ENCODE data around the gene BTG2. TPM values are rescaled to one million over a fixed set of nuclear protein-coding genes. Genes with fewer than 3 reads are reported as not detected.
"Not testable (repeated sequence)": the region's sequence is repeated elsewhere in the genome, so short reads cannot be mapped to it uniquely, and the experiment has no call there.

Gene BTG2
- total RNA-seq, 1 donor from 2014 or later = 5.3 TPM

DNA sequence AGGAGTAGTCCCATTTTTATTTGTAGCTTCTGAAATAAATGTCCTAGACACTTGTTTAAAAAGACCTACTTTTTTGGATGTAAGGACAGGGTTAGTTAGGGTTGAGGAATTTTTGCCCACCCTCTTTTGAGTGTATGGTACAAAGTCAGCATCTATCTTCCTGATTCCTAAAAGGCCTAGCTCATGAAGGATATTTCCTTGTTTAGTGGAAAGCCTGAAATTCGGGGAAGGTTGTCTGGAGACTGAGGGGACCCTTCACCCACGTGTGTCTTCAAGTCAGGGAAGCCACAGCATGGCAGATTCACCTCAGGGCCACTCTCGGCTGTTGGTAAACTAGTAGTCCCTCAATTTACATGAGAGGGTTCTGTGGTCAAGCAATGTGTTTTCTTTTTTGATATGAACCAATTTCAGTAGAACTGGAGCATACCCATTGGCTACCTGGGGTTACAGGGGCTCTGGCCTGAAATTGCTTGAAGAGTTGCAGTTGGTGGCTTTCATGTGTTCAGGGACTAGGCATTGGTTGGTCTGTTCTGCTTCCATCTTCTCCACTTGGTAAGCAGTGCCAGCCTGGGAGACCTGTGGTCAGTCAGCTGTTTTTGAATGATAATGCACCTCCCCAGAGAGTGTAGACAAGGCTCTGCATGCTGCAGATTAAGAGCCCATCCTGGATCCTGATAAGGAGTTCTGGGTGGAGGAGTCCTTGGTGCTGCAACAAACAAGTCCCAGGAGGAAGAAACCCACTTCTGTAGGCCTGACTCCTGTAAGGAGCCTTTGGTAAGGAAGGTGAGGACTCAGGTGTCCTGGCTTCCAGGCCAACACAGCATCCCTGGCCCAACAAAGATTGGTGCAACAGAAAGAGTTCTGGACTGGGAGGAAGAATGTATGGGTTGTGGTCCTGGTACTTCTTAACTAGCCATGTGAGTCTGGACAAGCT, 6.3 kb downstream of the BTG2 start:
- DNase-seq (ENCODE audit: low spot score in 2 of 2) = no peak
- FAIRE-seq = no peak

DNA sequence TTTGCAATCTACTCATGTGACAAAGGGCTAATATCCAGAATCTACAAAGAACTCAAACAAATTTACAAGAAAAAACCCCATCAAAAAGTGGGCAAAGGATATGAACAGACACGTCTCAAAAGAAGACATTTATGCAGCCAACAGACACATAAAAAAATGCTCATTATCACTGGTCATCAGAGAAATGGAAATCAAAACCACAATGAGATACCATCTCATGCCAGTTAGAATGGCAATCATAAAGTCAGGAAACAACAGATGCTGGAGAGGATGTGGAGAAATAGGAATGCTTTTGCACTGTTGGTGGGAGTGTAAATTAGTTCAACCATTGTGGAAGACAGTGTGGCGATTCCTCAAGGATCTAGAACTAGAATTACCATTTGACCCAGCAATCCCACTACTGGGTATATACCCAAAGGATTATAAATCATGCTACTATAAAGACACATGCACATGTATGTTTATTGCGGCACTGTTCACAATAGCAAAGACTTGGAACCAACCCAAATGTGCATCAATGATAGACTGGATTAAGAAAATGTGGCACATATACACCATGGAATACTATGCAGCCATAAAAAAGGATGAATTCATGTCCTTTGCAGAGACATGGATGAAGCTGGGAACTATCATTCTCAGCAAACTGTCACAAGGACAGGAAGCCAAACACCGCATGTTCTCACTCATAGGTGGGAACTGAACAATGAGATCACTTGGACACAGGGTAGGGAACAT, 8.9 kb downstream of the BTG2 start:
- DNase-seq (ENCODE audit: low spot score in 2 of 2); FAIRE-seq: not testable (repeated sequence)

DNA sequence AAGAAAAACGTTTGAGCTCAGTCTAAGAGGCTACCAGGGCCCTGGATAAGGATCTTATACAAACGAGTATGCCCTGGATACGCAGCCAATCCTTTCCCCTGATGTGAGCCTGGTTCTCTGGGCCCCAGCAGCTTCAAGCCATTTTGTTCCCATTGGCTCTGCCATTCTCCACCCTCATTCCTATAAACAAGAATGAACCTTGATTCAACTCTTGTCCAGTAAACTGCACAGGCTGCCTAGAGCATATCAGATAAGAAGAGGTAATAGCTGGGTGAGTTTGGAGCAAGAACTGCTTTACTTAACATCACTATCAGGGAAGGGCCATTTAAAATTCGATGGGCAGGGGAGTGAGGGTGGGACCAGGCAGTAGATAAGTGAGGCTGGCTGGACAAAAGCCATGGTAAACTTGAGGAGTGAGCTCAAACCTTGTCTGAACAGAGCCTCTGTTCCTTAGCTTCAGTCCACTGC, 11.3 kb downstream of the BTG2 start:
- no peak for DNase-seq (ENCODE audit: low spot score in 2 of 2)
- FAIRE-seq = no peak

DNA sequence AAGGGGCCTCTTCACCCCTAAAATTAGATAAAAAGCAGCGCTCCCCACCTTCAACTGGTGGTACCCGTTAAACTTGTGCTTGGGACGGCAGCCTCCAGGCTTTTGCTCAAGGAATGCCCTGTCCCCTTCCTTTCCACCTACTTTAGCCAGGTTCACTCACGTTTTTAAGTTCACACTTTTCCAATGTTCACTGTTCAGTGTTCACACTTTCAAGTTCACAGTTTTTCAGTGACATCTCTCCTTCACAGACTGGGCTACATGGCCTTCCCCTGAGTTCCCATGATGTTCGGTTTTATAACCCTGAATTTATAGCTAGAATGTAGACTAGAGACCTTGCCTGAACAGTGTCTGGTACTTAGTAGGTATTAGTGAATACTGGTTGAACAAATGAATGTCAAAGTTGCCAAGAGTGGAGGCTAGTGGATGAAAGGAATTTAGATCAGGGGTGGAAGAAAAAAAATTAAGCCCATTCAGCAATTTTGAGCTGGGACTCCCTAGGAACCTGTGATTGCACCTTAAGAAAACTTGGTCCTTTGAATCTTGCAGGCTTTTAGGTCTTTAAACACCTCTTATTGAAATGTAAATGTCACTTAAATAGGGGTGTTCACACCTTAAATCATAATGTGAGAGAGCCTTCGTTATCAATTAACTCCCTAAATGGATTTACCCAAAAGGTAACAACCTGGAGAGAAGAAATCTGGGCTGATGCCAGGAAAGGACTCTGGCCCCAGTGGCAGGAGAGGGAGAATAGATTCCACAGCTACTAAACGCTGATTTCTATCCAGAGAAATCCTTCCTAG, 12.3 kb downstream of the BTG2 start:
- no peak for DNase-seq (ENCODE audit: low spot score in 2 of 2)
- FAIRE-seq = no peak

DNA sequence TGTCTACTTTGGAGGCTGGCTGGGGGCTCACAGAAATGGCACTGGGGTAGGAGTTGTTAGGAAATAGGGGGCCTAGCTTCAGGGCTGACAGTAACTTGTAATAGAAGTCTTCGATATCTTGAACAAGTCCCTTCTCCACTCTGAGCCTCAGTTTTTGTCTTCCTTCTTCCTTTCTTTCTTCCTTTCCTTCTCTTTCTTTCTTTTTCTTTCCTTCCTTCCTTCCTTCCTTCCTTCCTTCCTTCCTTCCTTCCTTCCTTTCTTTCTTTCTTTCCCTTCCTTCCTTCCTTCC, 12.9 kb downstream of the BTG2 start:
- DNase-seq (ENCODE audit: low spot score in 2 of 2) (no peak), FAIRE-seq (no peak)

DNA sequence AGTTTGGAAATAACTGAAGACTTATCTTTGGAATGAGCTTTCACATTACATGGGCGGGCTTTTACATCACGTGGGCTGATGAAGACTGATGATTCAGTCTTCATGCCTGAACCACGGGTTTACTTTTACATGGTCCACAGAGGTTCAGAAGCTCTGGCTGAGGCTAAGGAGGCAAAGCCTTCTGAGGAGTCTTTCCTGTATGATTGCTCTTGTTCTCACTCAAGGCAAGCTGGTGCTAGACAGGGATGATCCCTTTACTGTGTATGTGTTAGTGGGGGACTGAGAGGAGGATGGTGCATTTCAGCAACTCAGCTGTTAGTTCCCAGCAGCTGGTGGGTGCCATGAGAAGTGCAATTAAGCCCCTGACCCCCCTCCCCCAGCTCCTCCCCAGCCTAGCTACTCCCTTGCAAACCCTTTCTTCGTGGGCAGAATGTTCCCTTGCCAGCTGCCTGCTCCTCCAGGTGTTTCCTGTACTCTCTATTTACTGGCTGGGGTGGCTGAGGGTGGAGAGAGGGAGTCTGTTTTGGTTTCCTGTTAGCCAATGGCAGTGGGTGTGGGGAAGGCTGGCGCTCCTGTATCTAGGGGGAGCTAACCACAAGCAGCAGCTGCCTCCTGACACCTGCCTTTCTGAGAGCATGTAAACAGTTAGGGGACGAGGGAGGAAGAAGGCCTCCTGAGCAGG, 15.4 kb downstream of the BTG2 start:
- no peak for DNase-seq (ENCODE audit: low spot score in 2 of 2)

DNA sequence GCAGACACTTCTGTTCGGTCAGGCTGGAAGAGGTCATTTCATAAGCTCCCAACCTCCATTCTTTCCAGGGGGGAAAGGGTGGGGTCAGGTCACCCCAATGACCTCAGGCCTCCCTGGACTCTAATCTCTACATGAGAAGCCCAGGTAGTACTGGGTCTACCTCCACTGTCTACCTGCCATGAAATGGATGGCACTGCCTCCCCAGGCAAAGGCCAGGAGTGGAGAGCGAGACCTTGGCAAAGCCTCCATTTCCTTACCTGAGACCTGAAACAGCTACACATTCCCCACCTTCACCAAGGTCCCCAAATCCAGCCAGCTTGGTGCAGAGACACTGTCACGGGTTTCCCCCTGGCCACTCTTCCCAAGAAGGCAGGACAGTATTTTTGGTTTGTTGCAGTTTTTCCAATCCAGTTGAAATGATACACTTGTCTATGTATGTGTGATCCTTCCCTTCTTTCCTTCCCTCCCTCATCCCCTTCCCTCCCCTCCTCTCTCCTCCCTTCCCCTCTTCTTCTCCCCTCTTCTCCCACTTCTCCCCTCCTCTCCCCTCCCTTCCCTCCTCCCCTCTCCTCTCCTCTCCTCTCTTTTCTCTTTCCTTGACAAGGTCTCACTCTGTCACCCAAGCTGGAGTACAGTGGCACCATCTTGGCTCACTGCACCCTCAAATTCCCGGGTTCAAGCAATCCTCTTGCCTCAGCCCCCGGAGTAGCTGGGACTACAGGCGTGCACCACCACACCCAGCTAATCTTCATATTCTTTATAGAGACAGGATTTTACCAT, 16.1 kb downstream of the BTG2 start:
- FAIRE-seq = no peak
- no peak for DNase-seq (ENCODE audit: low spot score in 2 of 2)

More for the DNA sequence above, 15.4 kb downstream of the BTG2 start:
- no peak for FAIRE-seq

DNA sequence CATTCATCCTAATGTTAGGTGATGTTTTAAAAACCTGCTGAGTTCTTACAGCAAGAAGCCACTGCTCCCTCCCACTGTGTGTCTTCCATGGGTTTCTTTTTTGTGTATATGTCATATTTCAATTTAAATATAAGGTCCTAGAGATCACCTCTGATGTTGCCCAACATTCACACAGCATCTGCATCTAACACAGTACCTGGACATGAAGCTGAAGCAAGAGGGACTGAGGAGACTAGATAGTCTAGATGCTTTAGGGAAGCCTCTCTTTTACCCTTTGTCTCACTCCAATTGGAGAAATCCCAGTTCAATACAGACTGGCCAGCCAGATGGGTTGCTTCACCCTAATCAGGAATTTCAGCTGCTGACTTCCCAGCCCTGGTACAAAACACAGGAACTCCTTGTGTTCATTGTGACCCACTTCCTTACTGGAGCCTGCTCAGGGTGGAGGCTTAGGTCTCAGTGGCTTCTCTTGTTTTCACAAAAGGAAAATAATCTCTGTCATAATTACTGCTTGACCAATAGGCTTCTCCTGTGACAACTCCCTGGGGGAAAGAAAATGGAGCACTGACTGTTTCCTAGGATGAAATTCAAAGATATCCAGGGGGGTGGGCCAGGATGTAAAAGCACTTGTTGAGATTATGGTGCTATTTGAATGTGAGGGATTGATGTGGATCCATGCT, 17.3 kb downstream of the BTG2 start:
- FAIRE-seq (no peak), DNase-seq (ENCODE audit: low spot score in 2 of 2) (no peak)

DNA sequence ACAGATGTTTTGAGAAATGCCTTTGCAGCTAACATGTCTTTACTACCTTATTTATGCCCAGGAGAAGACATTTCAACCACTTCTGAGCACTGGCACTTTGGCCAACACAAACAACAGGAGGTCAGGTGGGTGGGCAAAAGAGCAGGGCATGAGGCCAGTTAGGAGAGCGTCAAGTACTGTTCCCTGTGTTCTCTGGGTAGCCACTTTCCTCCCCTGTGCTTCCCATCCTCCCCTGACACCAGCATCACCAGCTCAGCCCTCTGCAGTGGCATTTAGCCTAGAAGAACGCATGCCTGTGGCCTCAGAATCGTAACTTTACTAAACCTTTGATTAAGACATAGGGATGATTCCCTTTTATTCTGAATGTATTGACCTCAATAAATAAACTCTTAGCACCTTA, 18.3 kb downstream of the BTG2 start:
- DNase-seq (ENCODE audit: low spot score in 2 of 2) (no peak), FAIRE-seq (no peak)

DNA sequence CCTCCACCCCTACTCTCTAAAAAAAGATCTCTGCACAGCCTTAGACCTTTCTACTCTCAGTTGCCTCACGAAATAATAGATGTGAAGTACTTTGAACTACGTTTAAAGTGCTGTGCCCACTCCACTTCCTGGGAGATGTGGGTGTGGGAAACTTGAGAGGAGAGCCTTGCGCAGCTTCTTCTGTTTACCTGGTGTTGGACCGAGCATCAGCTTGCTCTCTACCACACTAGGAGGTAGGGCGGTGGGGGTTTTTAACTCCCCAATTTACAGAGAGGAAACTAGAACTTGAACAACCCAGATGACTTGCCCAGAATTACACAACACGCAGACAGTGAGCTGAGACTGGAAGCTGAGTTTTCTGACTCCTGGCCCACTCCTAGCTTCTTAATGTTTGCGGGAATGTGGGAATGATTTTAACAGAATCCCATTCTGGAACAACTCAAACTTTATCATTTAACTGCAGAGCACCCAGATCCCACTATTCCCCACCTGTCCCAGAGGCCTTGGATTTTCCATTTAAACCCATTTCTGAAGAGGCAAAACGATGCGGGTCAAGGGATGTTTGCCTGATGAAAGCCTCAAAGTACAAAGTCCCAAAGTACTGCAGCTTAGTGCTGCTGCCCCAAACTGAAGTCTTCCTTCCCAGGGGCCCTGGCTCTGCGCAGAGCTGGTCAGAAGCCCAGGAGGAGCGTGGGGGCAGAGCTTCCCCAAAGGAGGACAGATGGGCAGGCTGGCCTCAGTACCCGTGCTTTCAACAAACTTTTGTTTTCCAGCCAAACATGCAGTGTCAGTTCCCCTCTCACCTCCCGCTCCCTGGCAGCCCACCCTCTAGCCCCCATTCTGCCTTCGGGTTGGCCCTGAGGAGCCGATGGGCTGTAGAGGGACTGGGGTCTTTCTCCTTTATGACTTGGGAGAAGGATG, 19.0 kb downstream of the BTG2 start:
- FAIRE-seq (no peak), DNase-seq (ENCODE audit: low spot score in 2 of 2) (no peak)

DNA sequence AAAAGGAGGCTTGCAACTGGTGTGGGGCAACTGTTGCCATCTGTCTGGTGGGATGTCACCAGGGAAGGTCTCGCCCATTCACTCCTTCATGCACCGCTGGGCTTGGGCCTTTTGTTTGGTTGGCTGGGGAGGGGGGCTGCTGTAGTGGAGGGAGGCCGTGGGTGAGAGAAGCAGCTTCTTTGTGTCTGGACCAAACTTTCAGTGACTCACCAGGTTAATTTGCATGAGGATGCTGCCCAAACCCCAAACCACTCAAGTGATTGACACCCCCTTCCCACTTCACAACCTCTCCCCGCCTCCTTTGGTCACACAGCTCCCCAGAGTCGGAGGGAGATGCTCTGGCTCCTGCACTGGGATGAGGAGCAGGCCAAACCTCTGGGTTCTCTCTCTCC, 19.7 kb downstream of the BTG2 start:
- FAIRE-seq (no peak), DNase-seq (ENCODE audit: low spot score in 2 of 2) (peak in 1 of 2 donors; percentile 40)

DNA sequence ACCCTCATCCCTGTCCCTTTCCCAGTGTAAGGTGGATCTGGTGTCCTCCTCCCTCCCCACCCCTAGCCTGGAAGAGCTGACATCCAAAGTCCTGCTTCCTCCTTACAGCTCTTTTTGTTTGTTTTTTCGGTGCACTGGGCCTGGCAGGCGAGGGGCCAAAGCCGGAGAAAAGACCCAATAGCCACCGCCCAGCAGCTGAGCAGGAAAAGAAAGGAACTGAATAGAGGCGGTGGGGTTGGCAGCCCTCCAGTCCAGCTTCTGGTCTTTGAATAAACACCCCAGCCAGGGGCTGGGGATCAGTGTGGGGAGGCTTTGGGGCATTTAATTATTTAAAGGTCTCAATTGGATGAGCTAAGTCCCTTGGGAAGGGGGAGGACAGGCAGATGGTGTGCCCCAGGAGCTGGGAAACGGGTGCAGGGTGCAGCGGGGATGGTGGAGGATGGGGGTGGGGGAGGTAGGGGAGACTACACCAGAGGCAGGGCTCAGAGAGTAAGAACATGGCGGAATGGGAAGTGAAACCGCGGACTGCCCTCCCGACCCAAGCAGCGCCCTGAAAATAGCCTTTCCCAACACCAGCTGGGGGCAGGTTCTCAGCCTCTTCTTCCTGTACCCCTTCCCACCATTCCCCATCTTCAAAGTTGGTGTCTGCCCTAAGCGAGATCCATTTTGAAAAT, 20.2 kb downstream of the BTG2 start:
- FAIRE-seq = no peak

DNA sequence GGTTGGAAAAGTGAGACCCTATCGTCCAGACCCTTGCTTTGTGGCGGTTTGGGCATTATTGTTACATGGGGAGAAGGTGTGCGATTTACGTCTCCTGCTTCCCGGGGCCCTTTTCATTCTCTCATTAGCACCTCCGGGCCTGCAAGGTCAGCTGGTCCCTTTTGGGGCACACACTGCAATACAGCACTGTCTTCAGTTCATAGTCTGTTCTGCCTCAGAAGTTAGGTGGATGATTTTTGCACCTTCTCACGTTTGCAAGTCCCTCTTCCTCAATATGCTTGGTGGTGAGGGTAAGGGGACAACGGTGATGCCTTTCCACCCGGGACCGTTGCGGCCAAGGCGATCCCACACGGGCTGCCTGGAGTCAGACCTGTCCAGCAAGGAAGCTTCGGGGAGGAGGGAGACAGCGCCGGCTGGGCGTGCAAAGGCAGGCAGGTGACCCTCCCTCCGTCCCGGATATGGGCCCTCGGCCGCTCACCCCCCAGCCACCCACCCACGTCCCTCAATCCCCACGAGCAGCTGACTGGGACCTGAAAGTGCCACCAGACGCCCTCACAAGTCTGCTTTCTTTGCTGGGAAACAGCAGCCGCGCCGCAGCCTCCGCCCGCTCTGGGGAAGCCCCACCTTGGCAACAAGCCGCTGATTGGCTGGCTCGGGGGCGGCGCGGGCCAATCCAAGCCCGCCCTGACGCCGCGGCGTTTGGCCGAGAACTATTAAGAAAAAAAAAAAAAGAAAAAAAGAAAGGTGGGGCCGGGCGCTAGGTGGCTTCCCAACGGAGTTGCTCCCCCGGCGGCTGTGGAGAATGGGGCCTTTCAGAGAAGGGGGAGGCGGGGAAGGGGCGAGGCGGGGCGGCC, 21.7 kb downstream of the BTG2 start:
- DNase-seq (ENCODE audit: low spot score in 2 of 2) = peak; percentile 83 to 96
- FAIRE-seq = no peak

More for the DNA sequence above, 20.2 kb downstream of the BTG2 start:
- no peak for DNase-seq (ENCODE audit: low spot score in 2 of 2)

DNA sequence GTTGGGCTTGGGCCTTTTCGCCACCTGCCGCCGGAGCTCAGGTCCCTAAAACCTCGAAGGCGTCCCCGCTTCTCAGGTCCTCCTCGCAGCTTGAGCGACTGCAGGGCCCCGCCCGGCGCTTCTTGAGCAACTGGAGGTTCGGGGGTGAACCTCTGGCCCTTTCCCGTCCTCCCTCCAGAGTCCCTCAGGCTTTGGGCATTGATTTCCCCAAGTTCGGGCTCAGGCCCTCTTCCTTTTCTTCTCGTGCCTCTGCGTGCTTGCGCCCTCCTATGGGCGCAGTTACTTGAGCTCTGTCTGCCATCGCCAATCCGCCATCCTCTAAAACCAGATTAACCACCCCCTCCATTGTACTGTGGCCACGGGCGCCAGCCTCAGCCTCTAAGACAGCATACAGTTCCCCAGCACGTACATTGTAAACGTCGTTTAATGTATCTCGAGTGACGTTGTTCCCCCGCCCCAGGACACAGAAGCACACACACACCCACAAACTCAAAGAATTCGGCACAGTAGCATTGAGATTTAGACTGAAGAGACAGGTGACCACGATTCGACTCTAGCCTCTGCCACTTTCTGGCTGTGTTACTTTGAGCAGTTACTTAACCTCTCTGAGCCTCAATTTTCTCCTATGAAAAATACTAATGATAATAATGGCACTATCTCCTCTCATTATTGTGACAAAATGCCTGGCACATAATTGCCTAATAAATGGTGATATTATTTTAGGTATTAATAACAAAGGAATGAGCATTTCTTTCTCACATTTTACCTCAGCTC, 22.6 kb downstream of the BTG2 start:
- no peak for FAIRE-seq

DNA sequence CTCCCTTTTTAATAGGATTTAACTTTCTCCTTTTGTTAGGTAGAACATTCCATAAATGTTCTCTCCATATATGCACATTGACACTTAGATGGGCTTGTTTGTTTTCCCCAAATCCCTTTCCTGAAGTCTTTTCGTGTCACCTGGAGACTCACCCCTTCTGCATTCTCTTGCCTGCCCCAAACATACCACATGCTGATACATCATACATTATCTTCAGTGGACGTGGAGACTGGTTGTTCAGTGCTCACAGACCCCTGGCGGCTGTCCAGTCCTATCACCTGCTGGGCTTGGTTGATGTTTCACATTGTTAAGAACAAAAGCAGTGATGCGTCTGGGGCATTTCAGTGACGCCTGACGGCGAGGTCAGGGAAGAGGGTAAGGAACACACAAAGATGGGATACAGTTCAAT, 23.4 kb downstream of the BTG2 start:
- DNase-seq (ENCODE audit: low spot score in 2 of 2) (no peak), FAIRE-seq (no peak)

More for the DNA sequence above, 22.6 kb downstream of the BTG2 start:
- DNase-seq (ENCODE audit: low spot score in 2 of 2) = peak; percentile 65 to 66

DNA sequence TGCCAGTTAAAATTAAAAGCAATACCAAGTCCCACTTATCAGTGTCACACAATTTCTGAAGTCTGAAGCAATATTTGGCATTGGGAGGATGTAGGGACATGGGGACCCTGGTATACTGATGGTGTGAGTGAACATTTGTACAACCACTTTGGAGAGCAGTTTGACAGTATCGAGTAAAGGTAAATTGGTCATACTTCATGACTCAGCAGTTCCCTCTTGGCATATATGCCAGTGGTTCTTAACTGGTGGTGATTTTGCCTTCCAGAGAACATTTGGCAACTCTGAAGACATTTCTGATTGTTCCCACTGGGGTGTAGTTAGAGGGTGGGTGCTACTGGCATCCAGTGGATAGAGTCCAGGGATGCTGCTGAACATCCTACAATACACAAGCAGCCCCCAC, 25.9 kb downstream of the BTG2 start:
- FAIRE-seq = no peak
- no peak for DNase-seq (ENCODE audit: low spot score in 2 of 2)
